ENCODE measurements around the gene PARD3B. TPM values are rescaled to one million over a fixed set of nuclear protein-coding genes. Genes with fewer than 3 reads are reported as not detected.

PARD3B gene
- total RNA-seq, 1 donor from 2014 or later: 21.7 TPM

DNA sequence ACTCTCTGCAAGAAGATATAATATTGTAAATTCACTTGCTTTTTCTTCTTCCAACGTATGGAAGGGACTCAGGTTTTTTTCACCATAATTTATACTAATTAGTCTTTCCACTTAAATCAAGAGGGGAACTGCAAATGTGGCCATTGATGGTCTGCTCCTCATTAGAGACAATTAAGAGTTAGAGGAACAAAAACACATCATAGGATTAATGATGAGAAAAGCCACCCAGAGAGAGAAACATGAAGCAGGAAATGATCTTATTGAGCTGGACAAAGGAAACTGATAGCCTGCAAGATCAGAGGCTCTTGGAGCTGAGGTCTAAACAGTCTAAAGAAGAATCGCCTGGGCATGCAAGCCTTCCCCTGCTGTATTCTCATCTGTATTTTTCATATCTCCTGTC lies 985.8 kb downstream of the PARD3B start:
- no peak for DNase-seq

DNA sequence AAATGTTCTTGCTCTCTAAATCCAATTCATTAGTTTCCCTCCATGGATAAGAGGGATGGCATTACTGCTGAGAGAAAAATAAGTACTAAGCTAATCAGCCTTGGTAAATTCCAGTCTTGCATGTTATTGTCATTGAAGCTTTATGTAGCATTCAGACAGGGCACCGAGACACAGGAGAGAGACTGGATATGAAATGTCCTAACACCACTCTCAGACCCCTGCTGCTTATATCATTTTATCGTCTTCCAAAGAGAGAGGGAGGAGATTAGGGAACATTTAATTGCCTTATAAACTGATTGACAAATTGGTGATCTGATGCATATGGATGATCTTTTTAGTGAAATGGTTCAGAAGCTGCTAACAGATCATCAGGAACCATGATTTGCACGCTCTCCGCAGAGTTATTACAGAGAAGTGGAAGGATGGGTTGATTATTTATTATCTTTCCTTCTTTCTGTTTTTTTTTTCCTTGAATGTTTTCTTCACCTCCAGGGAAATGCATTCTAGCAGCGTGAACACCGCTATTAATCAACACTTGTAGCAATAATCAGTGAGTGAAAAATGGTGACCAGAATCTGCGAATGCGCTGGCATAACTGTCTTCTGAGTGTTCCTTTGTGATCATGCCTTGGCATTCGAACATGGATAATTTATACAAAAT lies 986.3 kb downstream of the PARD3B start:
- no peak for DNase-seq

DNA sequence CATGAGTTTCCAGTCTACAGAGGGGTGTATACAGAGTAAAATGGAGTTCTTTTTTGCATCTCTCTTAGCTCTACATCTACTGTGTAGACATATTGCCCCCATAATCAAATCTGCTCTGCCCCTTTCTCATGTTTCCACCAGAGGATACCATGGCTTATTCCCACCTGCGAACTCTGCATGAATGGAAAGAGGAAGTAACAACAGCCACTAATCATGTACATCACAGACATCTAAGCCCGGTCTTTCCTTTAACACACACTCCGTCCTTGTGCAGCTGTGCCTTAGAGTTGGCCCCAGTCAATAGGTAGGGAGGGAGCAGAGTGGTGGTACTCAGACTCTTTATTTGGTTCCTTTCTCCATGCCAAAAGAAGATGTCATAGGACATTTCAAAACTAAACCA lies 989.7 kb downstream of the PARD3B start:
- no peak for DNase-seq

DNA sequence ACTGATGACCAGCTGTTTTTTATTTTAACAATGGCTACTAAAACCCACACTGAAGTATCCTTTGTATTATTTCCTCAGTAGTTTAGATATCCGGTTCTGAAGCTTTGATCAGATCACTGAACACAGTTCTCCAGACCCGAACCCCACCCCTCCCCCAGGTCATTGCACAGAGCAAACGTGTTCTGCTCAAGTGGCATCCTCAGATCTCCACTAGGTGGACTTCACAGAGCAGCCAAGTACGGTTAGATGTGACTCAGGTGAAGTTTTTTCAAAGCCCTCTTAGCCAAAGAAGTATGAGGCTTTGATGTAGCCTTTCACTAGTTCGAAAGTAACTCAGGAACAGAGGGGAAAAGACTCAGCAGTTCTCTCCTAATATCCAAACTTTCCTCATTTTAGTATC lies 994.3 kb downstream of the PARD3B start:
- no peak for DNase-seq

DNA sequence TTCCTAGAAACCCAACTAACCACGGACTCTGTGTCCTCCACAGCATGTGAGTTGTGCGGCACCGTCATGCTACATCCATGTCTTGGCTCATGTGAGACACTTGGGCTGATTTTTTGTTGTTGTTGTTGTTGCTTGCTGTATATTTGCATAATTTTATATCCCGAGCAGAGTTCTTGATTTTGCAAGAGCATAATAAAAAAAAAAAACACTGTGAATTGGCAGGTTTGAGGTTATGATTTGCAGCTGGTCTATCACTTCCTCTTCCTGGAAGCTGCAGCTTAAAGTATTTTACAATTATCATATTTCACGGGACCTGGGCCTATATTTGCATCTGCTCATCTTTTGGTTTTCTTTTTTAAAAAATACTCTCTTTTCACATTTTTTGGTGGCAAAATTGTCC lies 994.8 kb downstream of the PARD3B start:
- peak; percentile 18 for DNase-seq

DNA sequence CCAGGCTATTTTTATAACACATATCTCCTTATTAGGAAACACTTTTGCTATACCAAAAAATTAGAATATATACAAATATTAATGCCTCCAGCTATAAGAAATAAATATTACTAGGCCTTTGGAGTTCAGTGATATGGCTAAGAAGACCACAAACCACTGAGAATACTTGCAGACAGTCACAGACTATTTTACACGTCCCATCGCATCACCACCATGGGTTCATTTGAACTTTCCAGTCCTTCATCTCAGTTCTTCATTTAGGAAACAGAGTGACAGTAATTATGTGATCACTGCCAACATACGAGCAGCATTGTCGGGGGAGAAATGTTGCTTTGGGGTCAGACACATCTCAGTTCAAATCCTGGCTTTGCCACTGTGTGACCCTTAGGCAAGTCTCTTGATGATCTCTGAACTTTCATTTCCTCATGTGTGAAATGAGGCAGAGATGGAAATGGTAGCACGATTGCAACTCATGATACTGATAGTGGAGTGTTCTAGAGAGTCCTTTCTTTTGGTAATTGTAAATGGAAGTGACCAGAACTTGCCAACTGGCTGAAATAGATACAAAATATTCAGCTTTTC lies 998.1 kb downstream of the PARD3B start:
- DNase-seq: no peak

DNA sequence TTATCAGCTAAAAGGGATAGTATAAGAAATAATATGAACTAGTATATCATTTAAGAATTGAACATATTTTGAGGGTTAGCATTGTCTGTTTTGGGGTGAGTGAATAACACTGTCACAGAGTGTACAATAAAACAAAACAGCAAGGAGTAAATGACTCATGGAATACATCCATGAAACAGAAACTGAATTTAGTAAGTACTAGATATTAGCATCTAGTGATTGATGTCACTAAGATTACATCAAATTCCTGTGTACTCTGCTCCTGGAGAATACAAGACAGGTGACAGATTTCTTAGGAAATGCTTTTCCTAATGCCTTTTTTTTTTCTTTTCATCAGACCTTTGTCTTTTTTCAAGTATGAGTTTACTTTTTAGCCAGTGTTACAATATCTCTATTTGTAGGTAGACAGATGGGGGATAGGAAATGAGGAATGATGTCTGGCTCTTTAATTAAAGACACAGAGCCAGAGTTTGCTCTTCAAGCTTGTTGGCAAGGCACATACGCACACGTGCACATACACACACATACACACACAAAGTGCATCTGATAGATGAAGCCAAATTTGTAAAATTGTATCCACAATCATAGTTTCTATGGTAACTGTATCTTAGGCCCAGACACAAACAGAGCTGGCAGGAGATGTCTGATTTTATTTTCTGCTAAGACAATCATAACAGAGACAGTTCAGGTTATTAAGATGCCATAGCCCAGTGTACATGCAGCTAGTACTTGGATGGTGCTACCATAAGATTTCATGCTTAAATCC lies 998.8 kb downstream of the PARD3B start:
- peak; percentile 13 for DNase-seq

DNA sequence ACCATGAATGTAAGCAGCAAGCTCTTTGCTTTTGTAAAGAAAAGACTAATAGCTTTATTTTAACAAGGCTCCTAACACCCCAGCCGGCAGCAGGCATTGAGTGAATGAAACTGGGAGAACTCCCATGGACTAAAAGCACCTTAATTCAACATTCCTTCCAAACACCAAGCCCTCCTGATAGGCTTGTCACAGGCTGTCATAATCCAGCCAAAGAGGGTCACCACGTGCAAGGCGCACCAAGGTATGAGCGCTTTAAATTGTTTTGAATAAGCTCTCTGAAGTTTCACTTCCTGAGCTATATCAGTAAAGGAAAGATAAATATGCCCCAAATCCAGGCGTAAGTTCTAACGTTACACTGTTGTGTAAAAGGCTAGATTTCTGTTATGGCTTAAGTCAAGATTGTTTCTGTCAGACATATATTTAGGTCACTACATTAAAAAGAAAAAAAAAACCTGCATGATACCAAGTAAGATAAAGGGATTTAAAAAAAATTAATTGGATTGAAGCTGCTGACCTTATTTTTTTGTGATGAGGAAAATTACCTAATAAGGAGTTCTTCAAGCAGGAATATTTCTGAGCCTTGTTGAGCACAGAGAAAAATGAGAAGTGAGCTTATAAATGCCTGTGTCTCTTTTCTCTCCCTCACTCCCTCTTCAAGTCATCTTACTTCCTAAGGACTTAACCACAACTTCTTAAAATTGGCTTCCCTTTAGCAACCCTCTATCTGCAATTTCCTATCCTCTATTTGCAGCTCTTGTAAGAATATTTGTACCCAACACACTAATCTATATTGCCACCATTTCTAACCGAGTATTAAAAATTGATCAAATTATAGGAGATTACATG lies 1000.9 kb downstream of the PARD3B start:
- DNase-seq: no peak

DNA sequence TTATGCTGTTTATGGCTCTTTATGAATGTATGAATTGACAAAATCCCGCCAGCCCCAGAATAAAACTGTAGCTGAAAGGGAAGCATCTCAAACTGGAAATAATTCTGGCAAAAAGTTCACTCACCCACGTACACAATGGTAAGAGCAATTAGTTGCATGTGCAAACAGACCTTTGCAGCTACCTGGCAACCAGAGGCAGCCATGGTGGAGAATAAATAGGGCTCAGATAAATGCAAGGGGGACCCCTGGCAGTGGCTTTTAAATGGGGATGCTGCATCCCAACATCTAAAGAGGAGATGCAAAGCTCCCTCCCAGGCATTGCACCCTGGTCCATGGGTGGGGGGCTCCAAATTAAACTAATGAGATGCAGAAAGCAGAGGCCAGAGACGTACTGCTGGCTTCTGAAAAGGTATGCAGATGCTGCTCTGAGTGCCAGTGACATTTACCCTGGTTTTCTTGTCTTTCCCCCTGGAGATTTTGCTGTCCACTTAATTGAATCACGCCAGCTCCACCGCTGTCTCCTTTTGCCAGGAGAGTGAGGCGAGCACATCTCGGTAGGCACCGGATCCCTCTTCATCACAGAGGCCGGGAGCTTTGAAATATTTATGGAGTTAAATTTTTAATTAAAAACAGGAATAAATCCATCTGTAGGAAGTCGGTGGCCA lies 1010.4 kb downstream of the PARD3B start:
- DNase-seq: no peak

DNA sequence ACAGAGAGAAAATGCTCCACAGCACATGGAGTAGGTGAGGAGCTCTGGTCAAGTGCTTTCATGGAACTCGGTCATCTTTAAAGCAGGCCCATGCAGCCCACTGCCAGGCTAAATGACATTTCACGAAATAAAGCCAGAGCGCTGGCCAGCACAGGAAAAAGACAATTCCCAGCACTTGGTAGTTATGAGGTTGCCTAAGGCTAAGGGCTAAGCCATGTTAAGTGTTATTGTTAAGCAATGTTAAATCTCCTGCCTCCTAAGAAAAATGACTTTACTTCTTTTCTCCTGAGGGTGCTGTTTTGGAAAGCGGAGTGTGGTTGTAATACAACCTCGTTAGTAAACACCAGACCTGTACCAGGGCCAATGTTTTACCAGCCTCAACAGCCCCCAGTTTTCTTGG lies 1011.1 kb downstream of the PARD3B start:
- no peak for DNase-seq

DNA sequence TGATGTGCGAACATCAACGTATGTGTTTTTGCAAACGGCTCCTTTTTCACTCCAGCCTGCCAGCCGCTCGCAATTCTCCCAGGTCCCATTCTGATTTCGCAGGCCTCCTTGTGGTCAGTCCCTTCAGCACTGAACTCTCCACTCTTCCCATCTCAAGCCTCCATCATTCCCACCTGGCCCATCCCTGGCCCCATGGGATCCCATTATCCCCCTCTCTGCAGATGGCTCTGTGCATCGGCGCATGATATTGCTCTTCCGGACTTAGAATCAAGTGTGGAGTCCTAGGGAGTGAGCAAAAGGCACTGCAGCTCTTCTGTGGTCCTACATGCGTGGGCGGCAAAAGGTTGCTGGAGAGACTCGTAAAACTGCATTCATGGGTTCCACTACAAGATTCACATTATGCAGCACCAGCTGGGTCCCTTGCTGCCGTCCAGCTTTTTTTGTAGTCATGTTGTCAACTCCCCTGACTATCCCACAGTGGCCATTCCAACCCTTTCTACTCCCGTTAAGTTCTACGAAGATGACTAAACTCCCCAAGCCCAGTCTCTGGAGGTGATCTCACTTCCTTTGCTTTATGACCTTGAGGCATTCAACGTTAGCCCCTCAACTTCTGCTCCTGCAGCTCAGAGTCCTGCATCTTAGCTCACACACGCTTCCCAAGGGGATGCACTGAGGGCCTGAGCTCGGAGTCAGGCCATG lies 1011.7 kb downstream of the PARD3B start:
- DNase-seq: no peak

DNA sequence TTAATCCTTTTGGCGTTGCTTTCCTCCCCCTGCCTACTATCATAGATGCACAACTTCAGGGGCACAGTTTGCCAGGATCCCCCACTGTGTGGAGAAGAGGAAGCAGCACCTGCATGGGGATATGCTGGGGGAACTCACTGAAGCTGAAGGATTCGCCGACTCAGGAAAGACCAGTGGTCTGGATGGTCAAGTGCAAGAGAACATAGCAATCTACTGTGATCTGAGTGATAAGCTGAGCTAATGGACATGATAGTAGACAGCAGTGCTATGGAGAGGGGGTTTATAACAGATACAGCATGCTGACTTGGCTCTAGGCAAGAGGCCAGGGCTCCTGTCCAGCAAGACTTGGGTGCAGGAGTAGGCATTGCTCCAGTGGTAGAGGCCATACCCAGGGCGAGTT lies 1012.6 kb downstream of the PARD3B start:
- no peak for DNase-seq

DNA sequence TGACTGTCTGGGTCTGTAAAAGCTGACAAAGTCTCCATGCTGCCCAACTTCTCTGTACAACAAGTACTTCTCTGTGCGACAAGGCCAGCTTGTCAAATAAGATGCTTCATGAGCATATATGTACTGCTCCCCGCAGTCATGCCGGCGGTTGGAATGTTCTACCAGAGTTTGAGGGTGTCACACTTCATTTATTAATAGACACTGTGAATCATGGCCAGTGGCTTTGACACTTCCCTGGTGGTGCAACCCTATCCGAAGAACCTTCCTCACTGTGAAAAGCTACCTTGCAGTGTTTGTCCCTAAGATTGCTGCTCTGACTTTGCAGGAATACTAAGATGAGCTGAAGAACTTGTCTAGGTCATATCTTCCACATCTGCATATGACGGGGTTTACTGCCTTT lies 1016.2 kb downstream of the PARD3B start:
- DNase-seq: no peak

DNA sequence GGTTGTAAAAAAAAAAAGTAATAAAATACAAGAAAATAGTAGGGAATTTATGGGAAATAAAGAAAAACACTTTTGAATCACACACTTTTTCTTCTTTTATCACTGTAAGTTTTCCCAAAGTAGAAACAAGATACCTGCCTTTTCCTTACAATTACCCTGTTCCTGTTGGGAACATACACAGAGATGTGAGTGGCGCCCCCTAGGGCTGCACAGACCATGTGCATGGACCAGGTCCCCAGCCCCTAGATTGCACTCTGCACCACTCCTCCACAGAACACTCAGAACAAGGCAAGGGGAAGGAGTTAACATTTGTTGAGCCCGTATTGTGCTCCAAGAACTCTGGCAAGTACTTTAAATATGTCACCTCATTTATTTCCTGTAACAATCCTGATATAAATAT lies 1018.4 kb downstream of the PARD3B start:
- DNase-seq: no peak

DNA sequence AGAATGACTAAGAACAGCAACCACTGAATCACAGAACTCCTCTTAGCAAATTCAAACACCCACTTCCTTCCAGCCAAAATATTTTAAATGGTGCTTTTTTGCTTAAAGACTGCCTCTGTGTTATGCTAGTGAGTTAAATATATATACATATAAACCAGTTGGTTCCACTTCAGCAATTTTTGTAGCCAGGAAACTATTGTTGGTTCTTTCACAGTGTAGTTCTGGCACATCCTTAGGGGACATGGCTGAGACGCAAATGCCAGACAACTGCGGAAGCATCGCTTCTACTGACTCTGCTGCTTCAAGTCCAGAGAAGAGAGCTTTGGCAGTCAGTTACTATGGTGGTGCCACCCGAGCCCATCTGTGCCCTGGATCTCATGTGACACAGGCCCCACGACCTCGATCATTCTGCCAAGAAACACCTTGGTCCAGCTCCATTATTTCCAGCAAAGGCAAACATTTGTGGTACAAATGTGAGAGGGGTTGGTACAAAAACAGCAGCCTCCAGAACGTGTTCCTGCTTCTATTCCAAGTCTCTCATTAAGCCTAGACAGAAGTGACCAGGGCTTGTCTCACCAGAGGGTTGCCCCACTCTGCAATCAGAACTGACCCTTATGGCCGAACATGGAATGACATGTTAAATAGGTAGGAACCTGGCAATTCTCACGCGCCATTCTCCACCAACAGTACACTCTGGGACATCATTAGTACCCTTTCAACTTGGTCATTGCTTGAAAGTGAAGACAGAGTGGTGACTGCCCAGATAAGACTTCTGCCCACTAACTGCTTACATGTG lies 1019.3 kb downstream of the PARD3B start:
- DNase-seq: no peak

DNA sequence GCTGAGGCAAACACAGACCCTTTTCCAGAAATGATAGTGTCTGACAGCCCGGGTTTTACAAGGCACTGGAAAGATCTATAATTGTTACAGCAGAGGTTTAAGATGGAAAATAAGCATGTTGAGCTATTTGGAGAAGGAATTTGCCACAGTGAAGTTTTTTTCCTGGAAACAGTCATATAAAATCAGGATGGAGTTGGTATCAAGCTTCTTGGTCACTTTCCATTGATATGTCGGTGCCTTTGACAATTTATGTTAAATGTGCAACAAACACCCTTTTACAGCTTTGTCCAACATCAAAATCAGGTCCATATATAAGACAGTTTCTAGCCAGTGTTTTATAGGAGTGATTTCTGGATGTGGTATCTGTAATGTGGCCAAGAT lies 1019.9 kb downstream of the PARD3B start:
- peak; percentile 36 for DNase-seq

DNA sequence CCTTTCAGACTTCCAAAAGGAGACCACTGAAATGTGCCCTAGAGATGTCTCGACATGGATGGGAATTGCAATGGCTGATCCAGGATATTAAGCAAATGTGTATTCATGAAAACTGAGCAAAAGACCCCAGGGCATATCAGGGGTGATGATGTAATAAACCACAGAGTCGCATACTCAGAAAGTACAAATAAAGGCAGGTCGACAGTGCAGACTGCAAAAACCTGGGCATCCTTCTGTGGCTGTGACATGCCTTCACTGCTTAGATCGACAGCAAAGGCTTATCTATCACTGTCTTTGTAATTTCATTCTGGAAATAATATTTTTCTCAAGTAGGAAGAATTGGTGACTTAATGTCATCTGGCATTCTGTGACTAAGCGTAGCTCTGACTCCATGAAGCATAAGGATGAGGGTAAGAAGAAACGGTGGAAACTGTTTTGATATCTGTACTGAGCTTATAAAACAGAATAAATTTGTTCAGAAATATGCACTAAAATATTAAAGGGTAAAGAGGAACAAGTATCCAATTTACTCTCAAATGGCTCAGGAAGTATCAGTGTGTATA lies 1021.4 kb downstream of the PARD3B start:
- DNase-seq: no peak

DNA sequence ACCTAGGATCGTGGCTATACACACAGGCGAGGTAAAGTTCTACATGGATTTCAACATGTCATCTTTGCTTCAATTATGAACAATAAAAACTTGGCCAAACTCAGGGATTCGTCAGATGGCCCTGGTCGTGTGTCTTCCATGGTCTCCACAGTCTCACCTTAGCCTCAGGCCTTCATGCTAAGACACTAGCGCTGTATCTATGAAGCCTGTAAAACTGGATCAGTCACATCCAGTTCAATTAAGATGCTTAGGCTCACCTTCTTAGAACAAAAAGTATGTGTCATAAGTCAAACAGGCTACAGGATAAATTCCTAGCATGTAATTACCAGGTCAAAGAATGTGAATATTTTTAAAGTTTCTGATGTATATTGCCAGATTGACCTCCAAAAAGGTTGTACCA lies 1023.3 kb downstream of the PARD3B start:
- DNase-seq: no peak

DNA sequence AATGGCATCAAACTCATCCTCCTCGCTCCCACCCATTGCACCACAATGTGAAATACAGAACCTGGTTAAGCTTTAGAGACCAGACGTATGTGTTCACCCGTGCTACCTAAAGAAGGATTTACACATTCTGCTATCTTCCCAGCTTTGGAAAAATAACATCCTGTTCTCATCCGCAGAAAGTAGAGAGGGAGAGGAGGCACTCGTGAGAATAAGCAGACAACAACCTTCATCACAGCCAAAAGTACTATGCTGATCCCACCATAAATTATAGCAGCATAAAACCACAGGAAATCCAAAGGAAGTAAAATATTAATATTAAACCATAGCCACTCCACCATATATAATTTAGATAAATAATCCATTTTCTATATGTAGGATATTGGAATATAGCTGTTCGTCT lies 1025.4 kb downstream of the PARD3B start:
- no peak for DNase-seq

DNA sequence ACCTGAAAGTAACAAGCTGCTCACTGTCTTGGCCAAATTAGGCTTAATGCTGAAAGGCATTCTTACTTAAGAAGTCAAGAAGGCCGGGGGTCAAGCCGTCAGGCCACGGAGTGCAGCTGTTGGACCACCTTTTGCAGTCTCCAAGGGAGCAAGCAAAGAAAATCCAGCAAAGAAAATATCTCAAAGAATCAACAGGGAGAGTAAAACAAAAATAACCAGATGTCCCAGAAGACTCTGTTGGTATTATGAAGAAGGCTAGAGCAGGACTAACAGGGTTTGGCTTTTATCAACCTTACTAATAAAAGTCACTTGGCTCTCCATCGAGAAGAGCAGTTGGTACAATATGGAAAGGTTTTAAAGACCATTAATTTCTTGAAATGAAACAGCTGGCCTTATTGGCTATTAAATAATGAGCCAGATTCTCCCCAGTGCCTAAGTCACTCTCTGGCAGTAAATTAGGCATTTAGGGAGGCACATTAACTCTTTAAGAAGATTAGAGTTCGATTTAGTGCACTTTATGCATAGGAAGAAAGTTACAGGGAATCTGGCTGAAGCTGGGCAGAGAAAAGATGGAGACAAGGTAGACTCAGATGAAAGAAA lies 1026.2 kb downstream of the PARD3B start:
- no peak for DNase-seq
